Measurements from ENCODE around the gene STPG4. TPM values are rescaled to one million over a fixed set of nuclear protein-coding genes. Genes with fewer than 3 reads are reported as not detected.

Gene STPG4
- total RNA-seq, 1 experiment from 2014 or later: 10.6 TPM

- H3K4me1 ChIP-seq (ENCODE audit: control insufficient read depth in 1 of 2, insufficient read depth in 2 of 2, low read length in 2 of 2): peaks cover 16 to 50% of the 10 kb centered on the region in 2 experiments
- ATAC-seq (no peak), DNase-seq (ENCODE audit: low read depth, low spot score) (no peak)
- RAD21 ChIA-PET (ENCODE audit: low non-redundant PET in 1 of 2, low total read pairs in 2 of 2, uncharacterized antibody in 2 of 2, unreplicated experiment in 2 of 2): no interaction called here
- no peaks in the 10 kb centered on the region for H3K9me2 ChIP-seq (ENCODE audit: insufficient read depth)
- H3K9me3 ChIP-seq (ENCODE audit: control insufficient read depth in 1 of 2, insufficient read depth in 1 of 2, low read depth in 1 of 2, low read length in 2 of 2): no peaks in the 10 kb centered on the region
- no peak overlapping the region for H3K4me2 ChIP-seq (ENCODE audit: low read length)
- H3K9ac ChIP-seq (ENCODE audit: low read length): no peak overlapping the region
- no peaks in the 10 kb centered on the region for H3K27me3 ChIP-seq (ENCODE audit: insufficient read depth, low read length)
- TF ChIP-seq YY1 (IDR thresholded peaks at IDR 0.05; ENCODE audit: extremely low read depth, insufficient replicate concordance, low read depth, low read length) (no peak), CBX3 (IDR thresholded peaks at IDR 0.05; ENCODE audit: low read depth) (no peak), MAX (IDR thresholded peaks at IDR 0.05) (no peak), ZFX (IDR thresholded peaks at IDR 0.05) (no peak)
- TF ChIP-seq, protein P1, sequence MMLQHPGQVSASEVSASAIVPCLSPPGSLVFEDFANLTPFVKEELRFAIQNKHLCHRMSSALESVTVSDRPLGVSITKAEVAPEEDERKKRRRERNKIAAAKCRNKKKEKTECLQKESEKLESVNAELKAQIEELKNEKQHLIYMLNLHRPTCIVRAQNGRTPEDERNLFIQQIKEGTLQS (IDR thresholded peaks at IDR 0.05): no peak
- intact Hi-C loops (cut with micrococcal nuclease): no loop called here
- H2AFZ ChIP-seq (ENCODE audit: low read depth, low read length, poor library complexity, severe bottlenecking): no peak overlapping the region
- H3K36me3 ChIP-seq (ENCODE audit: control insufficient read depth in 1 of 2, insufficient read depth in 2 of 2, low read length in 2 of 2): no peaks in the 10 kb centered on the region
- no peaks in the 10 kb centered on the region for H4K20me1 ChIP-seq (ENCODE audit: insufficient read depth)
- H3K4me3 ChIP-seq (replicated peaks in 1 of 2; ENCODE audit: low read depth in 1 of 2, low read length in 2 of 2): no peak overlapping the region
- H3K27ac ChIP-seq (ENCODE audit: low read depth, low read length): no peak overlapping the region
- POLR2A ChIA-PET: no interaction called here
- peaks cover 13% of the 10 kb centered on the region; the same call in 1 of the 2 replicates for H3K79me2 ChIP-seq (ENCODE audit: insufficient read depth, low read length)
- CTCF ChIA-PET: no interaction called here
- BruUV-seq (replicated peaks): no TSS peak
Observed at GRCh38 chr2:47061944-47062678, 93.0 kb downstream of the STPG4 start.

- Histone ChIP-seq H3K36me3 (ENCODE audit: control insufficient read depth in 1 of 2, insufficient read depth in 2 of 2, low read length in 2 of 2) (no peaks in the 10 kb centered on the region), H3K4me3 (replicated peaks in 1 of 2; ENCODE audit: low read depth in 1 of 2, low read length in 2 of 2) (no peak overlapping the region), H3K27ac (ENCODE audit: low read depth, low read length) (no peak overlapping the region), H3K4me2 (ENCODE audit: low read length) (no peak overlapping the region), H4K20me1 (ENCODE audit: insufficient read depth) (no peaks in the 10 kb centered on the region), H3K27me3 (ENCODE audit: insufficient read depth, low read length) (no peaks in the 10 kb centered on the region), H2AFZ (ENCODE audit: low read depth, low read length, poor library complexity, severe bottlenecking) (no peak overlapping the region), H3K4me1 (ENCODE audit: control insufficient read depth in 1 of 2, insufficient read depth in 2 of 2, low read length in 2 of 2) (peaks cover 4 to 38% of the 10 kb centered on the region in 2 experiments), H3K9me3 (ENCODE audit: control insufficient read depth in 1 of 2, insufficient read depth in 1 of 2, low read depth in 1 of 2, low read length in 2 of 2) (no peaks in the 10 kb centered on the region), H3K79me2 (ENCODE audit: insufficient read depth, low read length) (peaks cover 6% of the 10 kb centered on the region; the same call in 1 of the 2 replicates), H3K9ac (ENCODE audit: low read length) (no peak overlapping the region), H3K9me2 (ENCODE audit: insufficient read depth) (no peaks in the 10 kb centered on the region)
- ChIA-PET CTCF (no interaction called here), RAD21 (ENCODE audit: low non-redundant PET in 1 of 2, low total read pairs in 2 of 2, uncharacterized antibody in 2 of 2, unreplicated experiment in 2 of 2) (no interaction called here), POLR2A (no interaction called here)
- intact Hi-C loops (cut with micrococcal nuclease): no loop called here
- DNase-seq (ENCODE audit: low read depth, low spot score): no peak
- no TSS peak for BruUV-seq (replicated peaks)
- TF ChIP-seq EGR1 (IDR thresholded peaks at IDR 0.05; ENCODE audit: low read depth): no peak
- ATAC-seq: no peak
Observed at GRCh38 chr2:47060652-47061170, 94.4 kb downstream of the STPG4 start.
